SK-N-MC (cell line): ENCODE measurements around the gene TRABD2B.

ENCODE experiments used
- EZH2 ChIP-seq: fragments of 200-600 bp; sonication (generic); IDR thresholded peaks from one replicate; pipeline ENCODE4 v1.6.1; 2017; ENCODE audit warnings: antibody characterized with exemption
- POLR2AphosphoS5 ChIP-seq: IDR thresholded peaks from 2 replicates; pipeline ENCODE4 v1.6.1; 2012; ENCODE audit warnings: mild to moderate bottlenecking, low read depth, low read length, borderline replicate concordance

DNA sequence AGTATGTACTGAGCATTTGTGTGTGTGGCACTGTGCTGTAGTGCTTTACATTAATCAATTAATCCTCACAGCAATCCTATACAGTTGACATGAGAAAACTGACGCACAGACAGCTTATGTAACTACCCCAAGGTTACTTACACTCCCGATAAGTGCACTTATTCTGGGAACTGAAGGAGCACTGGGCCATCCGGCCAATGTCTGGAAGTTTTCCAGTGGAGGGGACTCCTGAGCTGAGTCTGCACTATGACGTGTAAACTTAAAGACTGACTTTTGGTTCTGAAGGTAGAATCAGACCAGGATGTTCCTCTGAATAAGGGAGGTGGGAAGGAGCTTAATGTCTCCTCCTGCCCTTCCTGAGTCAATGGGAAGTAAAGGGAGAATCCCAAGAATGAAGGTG, 12.2 kb downstream of the TRABD2B start:
- TF ChIP-seq POLR2AphosphoS5 (no peak), EZH2 (no peak)
